ENCODE measurements around the gene MGAT1.
"Not testable (repeated sequence)": the region's sequence is repeated elsewhere in the genome, so short reads cannot be mapped to it uniquely, and the experiment has no call there.

The MGAT1 gene

DNA sequence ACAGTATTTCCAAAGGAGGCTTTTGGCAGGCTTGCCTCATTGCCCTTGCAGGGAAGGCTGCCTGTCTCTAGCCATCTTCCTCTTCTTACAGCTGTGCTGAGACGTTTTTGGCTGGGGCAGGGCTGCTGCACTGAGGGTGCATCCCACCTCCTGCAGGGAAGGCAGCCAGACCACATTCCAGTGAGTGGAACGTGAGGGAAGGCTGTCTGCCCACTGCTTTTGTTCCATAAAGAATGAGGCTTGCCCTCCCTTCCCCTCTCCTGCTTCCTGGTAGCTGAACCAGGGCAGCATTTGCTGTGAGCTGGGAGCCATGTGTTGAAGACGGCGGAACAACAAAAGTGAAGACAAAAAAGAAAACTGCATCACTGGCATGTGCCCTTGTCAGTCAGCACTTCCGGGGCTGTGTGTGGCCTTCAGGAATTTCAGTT lies 16.8 kb downstream of the MGAT1 start:
- Histone ChIP-seq H3K4me3 (no peak overlapping the region), H3K9me3 (ENCODE audit: low read depth, low read length) (no peaks in the 10 kb centered on the region), H3K36me3 (ENCODE audit: insufficient read depth, low read length) (peaks cover 3% of the 10 kb centered on the region; the same call in 1 of the 2 replicates), H3K9ac (ENCODE audit: insufficient read length) (no peak overlapping the region), H3K27ac (no peak overlapping the region)
- TF ChIP-seq EZH2 (IDR thresholded peaks at IDR 0.05) (no peak), POLR2AphosphoS5 (IDR thresholded peaks at IDR 0.05; ENCODE audit: borderline replicate concordance, low read depth, low read length) (no peak), FOXP2 (optimal IDR thresholded peaks at IDR 0.05; ENCODE audit: control extremely low read depth, extremely low read length, insufficient read depth) (no peak)
- no peak for DNase-seq (ENCODE audit: low read depth, low spot score)

DNA sequence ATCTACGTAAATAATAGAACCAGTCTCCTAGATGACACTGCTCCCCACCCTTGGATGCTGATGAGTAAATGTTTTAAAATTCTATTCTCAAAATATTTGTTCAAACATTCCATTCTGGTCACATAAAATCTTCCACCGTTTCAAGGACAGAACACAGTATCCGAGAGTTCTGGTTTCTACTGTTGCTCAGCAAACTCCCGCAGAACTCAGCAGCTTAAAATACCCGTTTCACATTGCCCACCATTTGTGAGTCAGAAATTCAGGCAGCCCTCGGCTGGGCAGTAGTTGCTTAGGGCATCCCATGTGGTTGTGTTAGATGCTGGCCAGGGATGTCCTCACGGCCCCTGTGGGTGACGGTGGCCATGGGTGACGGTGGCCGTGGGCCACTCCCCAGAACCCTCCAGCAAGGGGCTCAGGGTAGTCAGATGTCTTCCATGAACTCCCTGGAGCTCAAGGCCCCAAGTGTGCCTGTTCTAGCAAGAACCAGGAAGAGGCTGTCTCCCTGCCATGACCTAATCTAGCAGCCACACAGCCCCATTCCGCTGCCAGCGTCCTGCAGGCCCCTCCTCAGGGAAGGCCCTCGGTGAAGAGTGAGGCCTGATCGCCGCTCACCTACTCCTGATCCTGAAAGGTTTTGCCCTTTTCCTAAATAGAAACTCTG lies 17.4 kb downstream of the MGAT1 start:
- peaks cover 3% of the 10 kb centered on the region; the same call in 1 of the 2 replicates for H3K36me3 ChIP-seq (ENCODE audit: insufficient read depth, low read length)
- DNase-seq (ENCODE audit: low read depth, low spot score) = no peak
- TF ChIP-seq EZH2 (IDR thresholded peaks at IDR 0.05) = no peak
- TF ChIP-seq FOXP2 (optimal IDR thresholded peaks at IDR 0.05; ENCODE audit: control extremely low read depth, extremely low read length, insufficient read depth) = no peak
- TF ChIP-seq POLR2AphosphoS5 (IDR thresholded peaks at IDR 0.05; ENCODE audit: borderline replicate concordance, low read depth, low read length) = no peak
- H3K4me3 ChIP-seq = no peak overlapping the region
- H3K27ac ChIP-seq = no peak overlapping the region
- H3K9me3 ChIP-seq (ENCODE audit: low read depth, low read length) = no peaks in the 10 kb centered on the region
- H3K9ac ChIP-seq (ENCODE audit: insufficient read length) = no peak overlapping the region

DNA sequence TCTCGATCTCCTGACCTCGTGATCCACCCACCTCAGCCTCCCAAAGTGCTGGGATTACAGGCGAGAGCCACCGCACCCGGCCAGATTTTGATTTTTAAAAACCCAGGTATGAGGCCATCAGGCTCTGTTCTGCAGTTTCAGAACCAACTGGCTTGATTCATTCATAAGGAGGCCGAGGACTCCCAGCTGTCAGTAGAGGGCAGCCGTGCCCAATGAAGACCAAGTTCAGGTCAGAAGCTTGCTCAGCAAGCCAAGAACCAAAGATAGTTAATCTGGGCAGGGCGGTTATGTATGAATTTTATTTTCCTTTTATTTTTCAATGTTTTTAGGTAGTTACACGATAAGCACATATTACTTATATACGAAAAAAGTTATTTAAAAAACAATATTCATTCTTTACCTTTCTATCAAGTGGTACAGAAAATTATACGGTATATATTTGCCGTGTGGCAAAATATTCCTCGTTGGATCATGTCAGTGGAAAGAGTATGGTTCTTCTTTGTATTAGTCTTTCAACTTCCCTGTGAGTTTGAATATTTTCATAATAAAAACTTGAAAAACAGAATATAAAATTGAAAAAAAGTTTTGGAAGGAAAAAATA lies 18.0 kb downstream of the MGAT1 start:
- no peaks in the 10 kb centered on the region for H3K9me3 ChIP-seq (ENCODE audit: low read depth, low read length)
- no peak overlapping the region for H3K4me3 ChIP-seq
- H3K36me3 ChIP-seq (ENCODE audit: insufficient read depth, low read length) = no peaks in the 10 kb centered on the region
- peak; percentile 6 for DNase-seq (ENCODE audit: low read depth, low spot score)
- no peak overlapping the region for H3K27ac ChIP-seq
- H3K9ac ChIP-seq (ENCODE audit: insufficient read length) = no peak overlapping the region
- no peak for TF ChIP-seq EZH2 (IDR thresholded peaks at IDR 0.05)
- TF ChIP-seq FOXP2 (optimal IDR thresholded peaks at IDR 0.05; ENCODE audit: control extremely low read depth, extremely low read length, insufficient read depth) = no peak
- no peak for TF ChIP-seq POLR2AphosphoS5 (IDR thresholded peaks at IDR 0.05; ENCODE audit: borderline replicate concordance, low read depth, low read length)

DNA sequence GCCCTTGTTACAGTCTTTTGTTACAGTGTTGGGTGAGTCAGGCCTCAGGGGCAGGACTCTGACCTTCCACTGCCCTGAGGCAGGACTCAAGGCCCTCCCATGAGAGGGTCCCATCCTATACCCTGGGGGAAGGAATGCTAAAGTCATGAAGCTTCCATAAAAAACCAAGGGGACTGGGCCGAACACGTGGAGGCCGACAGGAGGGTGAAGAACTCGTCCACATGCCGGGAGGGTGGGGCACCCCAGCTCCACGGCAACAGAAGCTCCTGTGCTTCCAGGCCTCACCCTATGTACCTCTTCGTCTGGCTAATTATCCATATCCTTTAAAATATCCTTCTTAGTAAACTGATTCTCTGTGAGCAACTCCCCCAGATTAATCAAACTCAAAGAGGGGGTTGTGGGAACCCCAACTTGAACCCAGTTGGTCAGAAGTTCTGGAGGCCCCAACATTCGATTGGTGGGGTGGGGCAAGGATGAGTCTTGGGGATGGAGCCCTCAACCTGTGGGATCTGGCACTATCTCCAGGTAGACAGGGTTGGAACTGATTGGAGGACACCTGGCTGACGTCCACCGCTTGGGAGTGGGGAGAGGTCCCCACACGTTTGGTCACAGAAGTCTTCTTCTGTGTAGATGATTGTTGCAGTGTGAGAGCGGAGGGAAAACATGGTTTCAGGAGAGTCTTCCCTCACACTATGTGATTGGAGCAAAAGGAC lies 19.1 kb downstream of the MGAT1 start:
- no peak for DNase-seq (ENCODE audit: low read depth, low spot score)
- no peak overlapping the region for H3K4me3 ChIP-seq
- H3K36me3 ChIP-seq (ENCODE audit: insufficient read depth, low read length) = no peaks in the 10 kb centered on the region
- TF ChIP-seq FOXP2 (optimal IDR thresholded peaks at IDR 0.05; ENCODE audit: control extremely low read depth, extremely low read length, insufficient read depth) (no peak), POLR2AphosphoS5 (IDR thresholded peaks at IDR 0.05; ENCODE audit: borderline replicate concordance, low read depth, low read length) (no peak)
- no peak overlapping the region for H3K27ac ChIP-seq
- H3K9me3 ChIP-seq (ENCODE audit: low read depth, low read length) = no peaks in the 10 kb centered on the region
- H3K9ac ChIP-seq (ENCODE audit: insufficient read length) = no peak overlapping the region

DNA sequence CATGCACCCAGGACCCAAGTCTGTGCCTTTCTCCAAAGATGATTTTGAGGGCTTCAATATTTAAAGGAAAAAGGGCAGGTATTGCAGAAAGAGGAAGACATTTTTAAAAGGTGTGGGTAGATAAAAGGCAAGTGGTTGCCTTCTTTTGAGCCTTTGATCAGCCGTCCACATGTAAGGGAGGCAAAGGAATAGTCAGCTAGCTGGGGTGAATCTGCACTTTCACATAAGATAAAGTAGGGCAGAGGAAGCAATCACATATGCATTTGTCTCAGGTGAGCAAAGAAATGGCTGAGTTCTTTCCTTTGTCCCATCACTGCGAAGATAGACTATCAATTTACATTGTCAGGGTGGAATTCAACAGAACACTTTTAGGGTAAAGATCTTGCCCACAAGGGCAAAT lies 19.9 kb downstream of the MGAT1 start:
- no peak for TF ChIP-seq FOXP2 (optimal IDR thresholded peaks at IDR 0.05; ENCODE audit: control extremely low read depth, extremely low read length, insufficient read depth)
- TF ChIP-seq POLR2AphosphoS5 (IDR thresholded peaks at IDR 0.05; ENCODE audit: borderline replicate concordance, low read depth, low read length) = no peak
- TF ChIP-seq EZH2 (IDR thresholded peaks at IDR 0.05) = no peak
- no peak overlapping the region for H3K9ac ChIP-seq (ENCODE audit: insufficient read length)
- no peak overlapping the region for H3K27ac ChIP-seq
- H3K4me3 ChIP-seq = no peak overlapping the region
- no peak for DNase-seq (ENCODE audit: low read depth, low spot score)
- no peaks in the 10 kb centered on the region for H3K9me3 ChIP-seq (ENCODE audit: low read depth, low read length)
- H3K36me3 ChIP-seq (ENCODE audit: insufficient read depth, low read length) = no peaks in the 10 kb centered on the region

DNA sequence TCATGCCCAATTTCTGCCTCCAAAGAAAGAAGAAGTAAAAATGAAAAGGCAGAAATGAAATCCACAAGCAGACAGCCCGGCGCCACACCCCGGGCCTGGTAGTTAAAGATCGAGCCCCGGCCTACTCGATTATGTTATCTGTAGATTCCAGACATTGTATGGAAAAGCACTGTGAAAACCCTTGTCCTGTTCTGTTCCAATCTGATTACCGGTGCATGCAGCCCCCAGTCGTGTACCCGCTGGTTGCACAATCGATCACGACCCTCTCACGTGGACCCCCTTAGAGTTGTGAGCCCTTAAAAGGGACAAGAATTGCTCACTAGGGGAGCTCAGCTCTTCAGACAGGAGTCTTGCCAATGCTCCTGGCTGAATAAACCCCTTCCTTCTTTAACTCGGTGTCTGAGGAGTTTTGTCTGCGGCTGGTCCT lies 20.7 kb downstream of the MGAT1 start:
- not testable (repeated sequence) for DNase-seq (ENCODE audit: low read depth, low spot score)

DNA sequence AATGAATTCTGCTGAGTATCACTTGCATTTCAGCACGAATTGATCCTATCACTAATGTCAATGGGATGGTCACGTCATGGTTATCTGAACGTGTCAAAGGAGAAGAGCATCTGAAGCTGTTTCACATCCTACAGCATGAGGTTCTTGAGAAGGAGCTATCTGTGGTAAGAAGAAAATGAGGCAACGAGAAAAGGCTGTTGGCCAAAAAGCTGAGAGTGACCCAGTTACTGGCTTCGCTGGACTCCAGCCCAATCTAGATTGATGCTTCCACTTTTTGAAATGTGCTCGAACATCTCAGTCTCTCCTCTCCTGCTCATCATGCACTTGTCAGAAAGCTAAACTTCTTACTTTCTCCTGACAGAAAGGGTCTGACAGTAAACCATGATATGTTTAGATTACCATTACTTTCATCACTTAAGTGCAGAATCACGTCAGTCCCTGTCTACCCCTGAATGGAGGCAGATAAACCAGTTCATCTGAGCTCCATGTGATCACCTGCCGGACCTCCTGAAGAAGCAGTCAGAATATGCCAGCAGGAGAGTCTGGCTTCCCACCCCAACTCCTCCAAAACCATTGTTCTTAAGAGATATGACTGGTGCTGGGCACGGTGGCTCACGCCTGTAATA lies 22.5 kb downstream of the MGAT1 start:
- Histone ChIP-seq H3K36me3 (ENCODE audit: insufficient read depth, low read length) (no peaks in the 10 kb centered on the region), H3K9ac (ENCODE audit: insufficient read length) (no peak overlapping the region), H3K4me3 (no peak overlapping the region), H3K9me3 (ENCODE audit: low read depth, low read length) (no peaks in the 10 kb centered on the region), H3K27ac (no peak overlapping the region)
- no peak for TF ChIP-seq FOXP2 (optimal IDR thresholded peaks at IDR 0.05; ENCODE audit: control extremely low read depth, extremely low read length, insufficient read depth)
- DNase-seq (ENCODE audit: low read depth, low spot score) = no peak

More for the DNA sequence above, 20.7 kb downstream of the MGAT1 start:
- H3K27ac ChIP-seq; H3K9ac ChIP-seq (ENCODE audit: insufficient read length); H3K36me3 ChIP-seq (ENCODE audit: insufficient read depth, low read length); H3K9me3 ChIP-seq (ENCODE audit: low read depth, low read length); H3K4me3 ChIP-seq: not testable (repeated sequence)

DNA sequence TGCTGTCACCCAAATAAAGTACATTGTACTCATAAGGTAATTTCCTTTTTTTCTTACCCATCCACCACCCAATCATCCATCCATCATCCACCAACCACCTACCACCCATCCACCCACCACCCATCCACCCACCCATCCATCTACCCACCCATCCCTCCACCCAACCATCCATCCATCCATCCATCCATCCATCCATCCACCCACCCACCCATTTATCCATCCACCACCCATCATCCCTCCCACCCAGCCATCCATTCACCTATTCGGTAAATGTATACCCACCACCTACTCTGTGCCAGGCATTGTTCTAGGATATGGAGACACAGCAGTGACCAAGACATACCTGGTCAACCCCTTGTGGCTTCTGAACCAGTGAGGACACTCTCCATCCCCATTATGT lies 25.1 kb downstream of the MGAT1 start:
- no peak overlapping the region for H3K4me3 ChIP-seq
- no peak for DNase-seq (ENCODE audit: low read depth, low spot score)
- no peak overlapping the region for H3K27ac ChIP-seq
- no peaks in the 10 kb centered on the region for H3K9me3 ChIP-seq (ENCODE audit: low read depth, low read length)
- no peak for TF ChIP-seq FOXP2 (optimal IDR thresholded peaks at IDR 0.05; ENCODE audit: control extremely low read depth, extremely low read length, insufficient read depth)
- no peak for TF ChIP-seq POLR2AphosphoS5 (IDR thresholded peaks at IDR 0.05; ENCODE audit: borderline replicate concordance, low read depth, low read length)
- no peak for TF ChIP-seq EZH2 (IDR thresholded peaks at IDR 0.05)
- no peak overlapping the region for H3K9ac ChIP-seq (ENCODE audit: insufficient read length)
- no peaks in the 10 kb centered on the region for H3K36me3 ChIP-seq (ENCODE audit: insufficient read depth, low read length)

Measured in SK-N-MC (cell line).